ENCODE measurements around the gene FBXL20. TPM values are rescaled to one million over a fixed set of nuclear protein-coding genes. Genes with fewer than 3 reads are reported as not detected.

Gene FBXL20
- total and polyA plus RNA-seq, 8 donors: 2.5 to 15.5 (median 7.0) TPM

GRCh38 chr17:39402890-39403605 is 1.6 kb upstream of the FBXL20 start:
- ATAC-seq: no peak
- Histone ChIP-seq H3K36me3 (peaks cover 0 to 9% (median 0%) of the 10 kb centered on the region in 3 donors), H3K4me1 (peaks cover 0 to 14% (median 10%) of the 10 kb centered on the region in 3 donors), H3K27me3 (no peaks in the 10 kb centered on the region), H3K9me3 (no peaks in the 10 kb centered on the region), H3K4me3 (no peak overlapping the region), H3K27ac (no peak overlapping the region)
- intact Hi-C loops (cut with DNase I): no loop called here
- no peak for FAIRE-seq
- DNase-seq: peak in 5 of 6 donors; percentile 3 to 46 (median 20)
- 54 to 61% methylated on average over 22 of the region's 22 CpGs for WGBS, 2 donors
- TF ChIP-seq CTCF (IDR thresholded peaks at IDR 0.05): no peak

GRCh38 chr17:39402244-39402889 is 941 bp upstream of the FBXL20 start:
- intact Hi-C loops (cut with DNase I): no loop called here
- peak overlapping the region; percentile 77 to 91 (median 84) for H3K27ac ChIP-seq

GRCh38 chr17:39400547-39401411 is 647 bp downstream of the FBXL20 start:
- DNase-seq (peak in 2 of 6 donors; percentile 31 to 68), ATAC-seq (peak; percentile 7 to 21 (median 14)), FAIRE-seq (no peak)
- Histone ChIP-seq H3K4me1 (peaks cover 0 to 14% (median 10%) of the 10 kb centered on the region in 3 donors), H3K27ac (peak overlapping the region; percentile 77 to 91 (median 84)), H3K27me3 (no peaks in the 10 kb centered on the region), H3K9me3 (no peaks in the 10 kb centered on the region), H3K36me3 (no peaks in the 10 kb centered on the region), H3K4me3 (peak overlapping the region; percentile 74 to 99 (median 96))
- TF ChIP-seq CTCF (IDR thresholded peaks at IDR 0.05): no peak
- intact Hi-C loops (cut with DNase I): no loop called here
- 0 to 1% methylated on average over 43 to 46 of the region's 46 CpGs for WGBS, 2 donors

More at GRCh38 chr17:39402244-39402889, 941 bp upstream of the FBXL20 start:
- peak overlapping the region; percentile 74 to 99 (median 96) for H3K4me3 ChIP-seq
- H3K9me3 ChIP-seq: no peaks in the 10 kb centered on the region
- peaks cover 0 to 2% (median 0%) of the 10 kb centered on the region in 3 donors for H3K36me3 ChIP-seq
- H3K4me1 ChIP-seq: peaks cover 0 to 14% (median 10%) of the 10 kb centered on the region in 3 donors
- WGBS, 2 donors: 1% methylated on average over 32 to 53 of the region's 53 CpGs
- DNase-seq (peak; percentile 85 to 93 (median 90)), FAIRE-seq (peak; percentile 17), ATAC-seq (peak; percentile 83 to 91 (median 88))
- H3K27me3 ChIP-seq: no peaks in the 10 kb centered on the region
- TF ChIP-seq CTCF (IDR thresholded peaks at IDR 0.05): no peak

GRCh38 chr17:39399791-39400190 is 1.6 kb downstream of the FBXL20 start:
- intact Hi-C loops (cut with DNase I): no loop called here
- ATAC-seq (no peak), DNase-seq (no peak), FAIRE-seq (no peak)
- Histone ChIP-seq H3K9me3 (no peaks in the 10 kb centered on the region), H3K27me3 (no peaks in the 10 kb centered on the region), H3K4me3 (peak overlapping the region in 3 of 4 donors; percentile 1 to 99 (median 74)), H3K4me1 (peaks cover 0 to 14% (median 10%) of the 10 kb centered on the region in 3 donors), H3K27ac (no peak overlapping the region), H3K36me3 (no peaks in the 10 kb centered on the region)
- no peak for TF ChIP-seq CTCF (IDR thresholded peaks at IDR 0.05)
- WGBS, 2 donors: 41 to 48% methylated on average over 4 of the region's 4 CpGs
